Activated CD4-positive, alpha-beta T cell treated with anti-CD3 and anti-CD28 coated beads for 36 hours (primary cell): Measurements from ENCODE around the gene MAU2. TPM values are rescaled to one million over a fixed set of nuclear protein-coding genes. Genes with fewer than 3 reads are reported as not detected.

ENCODE experiments used
- ATAC-seq: fragments of 200-7000 bp; cut with Tn5 transposase; one replicate; pipeline ENCODE4 v1.10.0; 2021; ENCODE audit warnings: mild to moderate bottlenecking, moderate library complexity
- CTCF ChIA-PET: fragments of 350-600 bp; sonication (Branson Sonifier 250); formaldehyde crosslinking; loops from one replicate; lab custom pipeline; 2021; ENCODE audit warnings: antibody characterized with exemption; lab: Charles Lee
- POLR2A ChIA-PET: fragments of 350-600 bp; sonication (Branson Sonifier 250); formaldehyde crosslinking; loops from one replicate; lab custom pipeline; 2021; ENCODE audit warnings: antibody characterized with exemption, inconsistent platforms; lab: Charles Lee
- DNase-seq: peaks from one replicate; pipeline ENCODE4 v3.0.0-alpha.2; 2020
- H3K27ac Mint-ChIP-seq: one replicate; pipeline ENCODE4 v1.8.0; 2021; ENCODE audit warnings: mixed read lengths
- H3K27me3 Mint-ChIP-seq: one replicate; pipeline ENCODE4 v1.8.0; 2021; ENCODE audit warnings: mixed read lengths
- H3K36me3 Mint-ChIP-seq: one replicate; pipeline ENCODE4 v1.8.0; 2021; ENCODE audit warnings: low read depth, mixed read lengths
- H3K4me1 Mint-ChIP-seq: one replicate; pipeline ENCODE4 v1.8.0; 2021; ENCODE audit warnings: mixed read lengths
- H3K4me3 Mint-ChIP-seq: one replicate; pipeline ENCODE4 v1.8.0; 2021; ENCODE audit warnings: mild to moderate bottlenecking, moderate library complexity, mixed read lengths
- H3K9me3 Mint-ChIP-seq: one replicate; pipeline ENCODE4 v1.8.0; 2021; ENCODE audit warnings: low read depth, mixed read lengths
- intact Hi-C, 2 experiments: fragments of 100-400 bp; cut with DNase I in 1 of 2; cut with micrococcal nuclease in 1 of 2; formaldehyde crosslinking; loops; one replicate each; pipeline versions ENCODE4 v1.14.2 to v1.15.1; 2022 to 2024; cut with DNase I, micrococcal nuclease
- total RNA-seq, 2 experiments: library from RNA; stranded (reverse); gene quantifications; one replicate each; pipeline ENCODE4 v1.2.3, GENCODE V29; 2021

The MAU2 gene
- total RNA-seq, 2 experiments from 2014 or later, result 33.3 to 45.7 TPM

DNA sequence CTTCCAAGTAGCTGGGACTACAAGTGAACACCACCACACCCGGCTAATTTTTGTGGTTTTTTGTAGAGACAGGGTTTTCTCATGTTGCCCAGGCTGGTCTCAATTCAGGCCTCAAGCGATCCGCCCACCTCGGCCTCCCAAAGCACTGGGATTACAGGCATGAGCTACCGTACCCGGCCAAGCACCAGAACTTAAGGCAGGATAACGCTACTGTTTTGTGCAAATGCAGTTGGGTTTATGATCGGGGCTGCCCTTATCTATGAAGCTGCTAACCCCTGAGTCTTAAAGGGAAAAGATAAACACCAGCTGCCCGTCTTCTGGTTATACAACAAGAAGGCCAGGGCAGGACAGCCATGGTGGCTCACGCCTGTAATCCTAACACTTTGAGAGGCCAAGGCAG is 34.9 kb upstream of the MAU2 start:
- H3K27me3 Mint-ChIP-seq, result no peaks in the 10 kb centered on the region

DNA sequence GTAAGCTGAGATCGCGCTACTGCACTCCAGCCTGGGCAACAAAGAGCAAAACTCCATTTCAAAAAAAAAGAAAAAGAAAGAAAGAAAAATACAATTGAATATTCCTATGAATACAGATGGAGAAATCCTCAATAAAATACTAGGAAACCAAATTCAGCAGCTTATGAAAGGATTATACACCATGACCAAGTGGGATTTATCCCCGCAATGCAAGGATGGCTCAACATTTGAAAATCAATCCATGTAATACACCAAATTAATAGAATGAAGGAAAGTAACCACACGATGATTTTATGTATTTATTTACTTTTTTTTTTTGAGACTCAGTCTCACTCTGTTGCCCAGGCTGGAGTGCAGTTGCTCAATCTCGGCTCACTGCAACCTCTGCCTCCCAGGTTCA is 28.0 kb upstream of the MAU2 start:
- H3K4me3 Mint-ChIP-seq, result no peak overlapping the region
- H3K27me3 Mint-ChIP-seq, result no peaks in the 10 kb centered on the region
- H3K4me1 Mint-ChIP-seq, result no peaks in the 10 kb centered on the region
- ATAC-seq (no peak), DNase-seq (no peak)
- intact Hi-C loops, result no loop called here
- no peaks in the 10 kb centered on the region for H3K9me3 Mint-ChIP-seq
- no peak overlapping the region for H3K27ac Mint-ChIP-seq
- CTCF ChIA-PET, result no interaction called here
- H3K36me3 Mint-ChIP-seq, result peaks cover 51% of the 10 kb centered on the region
- POLR2A ChIA-PET, result interaction anchor here (0.7 kb wide), 1 partner anchor 93 kb away, joined by 4 read pairs; no protein-coding TSS in a partner anchor

More for the DNA sequence above, 34.9 kb upstream of the MAU2 start:
- intact Hi-C loops, result no loop called here
- POLR2A ChIA-PET, result no interaction called here
- no peaks in the 10 kb centered on the region for H3K9me3 Mint-ChIP-seq
- H3K27ac Mint-ChIP-seq, result no peak overlapping the region
- H3K4me3 Mint-ChIP-seq, result no peak overlapping the region
- ATAC-seq (no peak), DNase-seq (no peak)
- H3K4me1 Mint-ChIP-seq, result no peaks in the 10 kb centered on the region
- CTCF ChIA-PET, result interaction anchor here (0.6 kb wide), 2 partner anchors 79 to 91 kb away, joined by 3 to 4 read pairs; no protein-coding TSS in a partner anchor
- peaks cover 35% of the 10 kb centered on the region for H3K36me3 Mint-ChIP-seq

DNA sequence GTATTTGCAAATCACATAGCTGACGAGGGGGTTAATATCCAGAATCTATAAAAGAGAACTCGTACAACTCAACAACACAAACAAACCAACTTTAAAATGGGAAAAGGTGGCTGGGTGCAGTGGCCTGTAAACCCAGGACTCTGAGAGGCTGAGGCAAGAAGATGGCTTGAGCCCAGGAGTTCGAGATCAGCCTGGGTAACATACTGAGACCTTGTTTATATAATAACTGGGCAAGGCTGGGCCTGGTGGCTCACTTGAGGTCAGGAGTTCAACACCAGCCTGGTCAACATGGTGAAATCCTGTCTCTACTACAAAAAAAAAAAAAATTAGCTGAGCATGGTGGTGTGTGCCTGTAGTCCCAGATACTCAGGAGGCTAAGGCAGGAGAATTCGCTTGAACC is 25.7 kb upstream of the MAU2 start:
- ATAC-seq (no peak), DNase-seq (no peak)
- ChIA-PET POLR2A (interaction anchor here (0.7 kb wide), 1 partner anchor 618 kb away, joined by 3 read pairs; no protein-coding TSS in a partner anchor), CTCF (no interaction called here)
- Mint-ChIP-seq H3K36me3 (peaks cover 42% of the 10 kb centered on the region), H3K27ac (no peak overlapping the region), H3K4me3 (no peak overlapping the region), H3K27me3 (no peaks in the 10 kb centered on the region), H3K4me1 (no peaks in the 10 kb centered on the region), H3K9me3 (no peaks in the 10 kb centered on the region)
- intact Hi-C loops, result no loop called here

DNA sequence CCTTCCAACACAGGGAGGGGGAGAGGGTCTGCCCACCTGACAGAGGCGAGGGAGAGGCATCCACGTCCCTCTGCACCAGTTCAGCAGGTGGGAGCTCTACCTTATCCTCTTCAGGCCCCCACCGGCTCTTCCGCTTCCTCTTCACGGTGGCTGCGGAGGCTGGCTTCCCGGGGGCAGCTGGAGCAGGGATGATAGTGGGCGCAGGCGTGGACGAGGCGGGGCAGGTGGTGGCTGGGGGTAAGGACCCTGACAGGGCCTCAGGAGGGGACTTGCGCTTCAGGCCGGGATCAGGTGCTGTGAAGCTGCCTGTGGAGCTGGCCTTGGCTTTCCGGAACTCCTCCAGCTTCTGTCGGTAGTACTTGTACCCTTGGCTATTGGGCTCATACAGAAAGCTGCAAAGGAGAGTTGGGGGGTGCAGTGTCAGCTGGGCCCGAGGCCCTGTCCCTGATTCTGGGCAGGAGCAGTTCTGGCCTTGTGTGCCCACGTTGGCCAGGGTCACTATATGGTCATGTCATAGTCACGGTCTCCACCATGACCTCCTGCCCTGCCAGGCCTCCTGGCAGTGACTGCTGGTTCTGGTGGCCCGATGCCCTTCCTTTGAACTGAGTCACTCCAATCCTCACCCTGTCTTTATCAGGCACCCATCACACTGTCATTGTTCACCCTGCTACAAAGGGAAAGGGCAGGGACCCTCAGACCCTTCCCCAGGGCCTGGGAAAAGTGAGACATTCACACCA is 23.5 kb upstream of the MAU2 start:
- no peaks in the 10 kb centered on the region for H3K27me3 Mint-ChIP-seq
- peaks cover 33% of the 10 kb centered on the region for H3K36me3 Mint-ChIP-seq
- CTCF ChIA-PET, result interaction anchor here (0.7 kb wide), 1 partner anchor 80 kb away, joined by 4 read pairs; no protein-coding TSS in a partner anchor
- ATAC-seq, result no peak
- no peak overlapping the region for H3K4me3 Mint-ChIP-seq
- DNase-seq, result no peak
- intact Hi-C loops, result no loop called here
- POLR2A ChIA-PET, result no interaction called here
- H3K27ac Mint-ChIP-seq, result no peak overlapping the region
- H3K9me3 Mint-ChIP-seq, result no peaks in the 10 kb centered on the region
- H3K4me1 Mint-ChIP-seq, result no peaks in the 10 kb centered on the region

DNA sequence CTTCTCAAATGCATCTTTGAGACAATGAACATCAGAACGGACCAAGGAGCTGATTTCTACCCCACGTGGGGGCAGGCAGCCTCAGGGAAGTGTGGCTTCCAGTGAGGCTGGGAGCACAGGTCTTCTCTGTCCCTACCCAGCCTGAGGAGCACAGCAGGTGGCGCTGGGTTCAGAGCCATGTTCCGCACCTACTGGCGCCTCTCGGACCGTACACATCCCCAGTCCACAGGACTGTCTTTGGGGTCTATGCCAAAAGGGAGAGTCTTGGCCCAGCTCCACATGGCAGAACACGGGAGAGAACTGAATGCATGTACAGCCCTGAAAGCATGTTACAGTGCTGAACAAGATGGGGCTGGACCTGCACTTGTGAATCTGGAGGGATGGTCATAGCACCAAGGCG is 22.9 kb upstream of the MAU2 start:
- Mint-ChIP-seq H3K4me3 (no peak overlapping the region), H3K9me3 (no peaks in the 10 kb centered on the region), H3K27me3 (no peaks in the 10 kb centered on the region), H3K4me1 (no peaks in the 10 kb centered on the region), H3K36me3 (peaks cover 28% of the 10 kb centered on the region), H3K27ac (no peak overlapping the region)
- CTCF ChIA-PET, result interaction anchor here (0.7 kb wide), 1 partner anchor 79 kb away, joined by 4 read pairs; no protein-coding TSS in a partner anchor
- POLR2A ChIA-PET, result no interaction called here
- DNase-seq (no peak), ATAC-seq (no peak)
- intact Hi-C loops, result no loop called here

DNA sequence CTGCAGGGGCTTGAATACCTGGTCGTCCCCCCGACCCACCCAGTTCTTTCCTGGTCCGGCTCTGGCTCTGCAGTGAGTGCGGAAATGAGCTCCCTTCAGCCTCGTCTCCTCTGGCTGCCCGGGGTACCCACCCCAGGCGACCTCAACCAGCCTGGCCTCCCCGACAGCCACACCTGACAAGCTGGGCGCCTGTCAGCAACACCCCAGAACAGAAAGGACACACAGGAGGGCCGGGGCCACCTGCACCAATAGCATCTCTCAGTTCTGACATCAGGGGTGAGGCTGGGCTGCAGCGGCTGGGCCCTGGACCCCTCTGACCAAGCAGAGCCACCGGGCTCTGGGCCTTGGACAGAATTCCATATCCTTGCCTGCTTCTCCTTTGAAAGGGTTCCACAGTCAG is 20.0 kb upstream of the MAU2 start:
- DNase-seq, result no peak
- H3K36me3 Mint-ChIP-seq, result peaks cover 18% of the 10 kb centered on the region
- POLR2A ChIA-PET, result no interaction called here
- no peaks in the 10 kb centered on the region for H3K4me1 Mint-ChIP-seq
- H3K4me3 Mint-ChIP-seq, result no peak overlapping the region
- no peaks in the 10 kb centered on the region for H3K27me3 Mint-ChIP-seq
- H3K9me3 Mint-ChIP-seq, result no peaks in the 10 kb centered on the region
- intact Hi-C loops, result no loop called here
- CTCF ChIA-PET, result no interaction called here
- H3K27ac Mint-ChIP-seq, result no peak overlapping the region
- no peak for ATAC-seq

DNA sequence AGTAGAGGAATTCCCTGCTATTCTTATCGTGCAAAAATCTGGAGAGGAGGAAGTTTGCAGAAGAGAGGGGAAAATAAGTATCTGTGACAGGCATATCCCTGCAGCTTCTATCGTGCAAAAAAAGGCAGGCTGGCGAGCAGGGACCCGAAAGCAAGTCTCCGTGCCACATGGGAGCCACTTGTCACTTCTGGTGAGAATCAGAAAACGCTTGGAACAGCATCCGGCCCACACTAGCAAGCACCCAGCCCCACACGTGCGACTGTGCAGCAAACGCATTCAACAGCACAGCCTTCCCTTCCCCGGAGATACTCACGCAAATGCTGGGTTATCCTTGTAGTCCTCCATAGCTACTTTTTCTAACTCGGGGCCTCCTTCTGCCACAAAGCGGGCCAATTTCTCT is 17.2 kb upstream of the MAU2 start:
- H3K36me3 Mint-ChIP-seq, result peaks cover 23% of the 10 kb centered on the region
- intact Hi-C loops, result no loop called here
- POLR2A ChIA-PET, result no interaction called here
- no peak overlapping the region for H3K4me3 Mint-ChIP-seq
- no peak for ATAC-seq
- H3K9me3 Mint-ChIP-seq, result no peaks in the 10 kb centered on the region
- H3K27me3 Mint-ChIP-seq, result no peaks in the 10 kb centered on the region
- H3K27ac Mint-ChIP-seq, result no peak overlapping the region
- CTCF ChIA-PET, result interaction anchor here (0.7 kb wide), 1 partner anchor 127 kb away, joined by 3 read pairs; no protein-coding TSS in a partner anchor
- no peaks in the 10 kb centered on the region for H3K4me1 Mint-ChIP-seq
- no peak for DNase-seq

DNA sequence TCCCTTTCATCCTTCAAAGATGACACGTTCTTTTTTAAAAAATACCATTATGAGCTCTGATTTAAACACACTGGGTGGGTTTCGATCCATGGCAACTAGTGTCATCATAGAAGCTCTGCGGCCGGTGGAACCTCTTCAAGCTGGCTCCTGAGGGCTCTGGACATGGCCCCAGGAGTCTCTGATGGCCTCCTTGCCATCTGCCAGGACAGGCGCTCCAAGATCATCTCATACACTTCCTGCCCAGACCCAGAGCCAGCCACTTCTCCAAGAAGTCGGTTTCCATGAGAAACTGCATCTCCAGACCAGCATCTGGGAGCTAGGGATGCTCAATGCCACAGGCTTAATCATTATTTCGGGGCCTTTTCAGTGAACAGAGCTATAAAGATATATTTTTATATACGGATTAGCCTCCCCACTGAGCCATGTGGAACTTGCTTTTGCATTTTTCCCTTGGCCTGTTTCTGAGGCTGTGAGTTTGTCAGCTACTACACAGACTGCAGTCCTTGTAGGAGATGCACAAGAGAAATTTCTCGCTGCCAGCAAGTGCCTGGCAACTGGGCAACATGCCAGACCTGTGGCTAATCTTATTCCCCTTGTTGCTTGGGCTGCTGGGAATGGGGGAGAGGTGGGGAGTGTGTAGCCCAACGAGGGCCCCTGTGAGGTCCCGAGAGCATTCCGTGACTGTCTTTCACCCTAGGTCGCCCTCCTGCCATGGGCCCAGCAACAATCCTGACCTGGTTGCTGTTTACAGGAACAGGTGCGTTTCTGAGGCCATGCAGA is 16.3 kb upstream of the MAU2 start:
- POLR2A ChIA-PET, result no interaction called here
- ATAC-seq (no peak), DNase-seq (no peak)
- Mint-ChIP-seq H3K4me1 (no peaks in the 10 kb centered on the region), H3K27ac (no peak overlapping the region), H3K36me3 (peaks cover 27% of the 10 kb centered on the region), H3K9me3 (no peaks in the 10 kb centered on the region), H3K27me3 (no peaks in the 10 kb centered on the region), H3K4me3 (no peak overlapping the region)
- intact Hi-C loops, result no loop called here
- CTCF ChIA-PET, result interaction anchor here (0.7 to 1.2 kb wide), 3 partner anchors 79 to 129 kb away, joined by 3 read pairs; no protein-coding TSS in a partner anchor

DNA sequence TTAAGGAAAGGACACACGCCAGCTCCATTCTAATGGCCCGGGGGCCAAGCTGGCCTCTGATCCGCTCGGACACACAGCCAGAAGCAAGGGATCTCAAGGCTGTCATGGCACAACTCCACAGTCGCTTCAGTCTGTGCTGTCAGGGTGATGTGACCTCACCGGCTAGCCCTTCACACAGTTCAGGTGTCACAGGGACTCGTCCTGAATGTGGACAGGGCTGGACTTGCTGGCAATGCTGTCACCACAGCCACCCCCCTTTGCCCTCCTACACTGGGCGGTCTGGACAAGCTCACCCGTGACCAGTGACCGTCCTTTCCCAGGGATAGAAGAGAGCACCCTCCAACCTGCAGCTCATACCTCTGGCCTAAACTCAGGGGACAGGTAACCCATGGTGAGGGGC is 15.6 kb upstream of the MAU2 start:
- Mint-ChIP-seq H3K4me1 (no peaks in the 10 kb centered on the region), H3K27me3 (no peaks in the 10 kb centered on the region), H3K27ac (no peak overlapping the region), H3K9me3 (no peaks in the 10 kb centered on the region), H3K4me3 (no peak overlapping the region), H3K36me3 (peaks cover 31% of the 10 kb centered on the region)
- intact Hi-C loops, result no loop called here
- POLR2A ChIA-PET, result no interaction called here
- DNase-seq (no peak), ATAC-seq (no peak)
- CTCF ChIA-PET, result interaction anchor here (1.2 kb wide), 1 partner anchor 80 kb away, joined by 3 read pairs; no protein-coding TSS in a partner anchor

DNA sequence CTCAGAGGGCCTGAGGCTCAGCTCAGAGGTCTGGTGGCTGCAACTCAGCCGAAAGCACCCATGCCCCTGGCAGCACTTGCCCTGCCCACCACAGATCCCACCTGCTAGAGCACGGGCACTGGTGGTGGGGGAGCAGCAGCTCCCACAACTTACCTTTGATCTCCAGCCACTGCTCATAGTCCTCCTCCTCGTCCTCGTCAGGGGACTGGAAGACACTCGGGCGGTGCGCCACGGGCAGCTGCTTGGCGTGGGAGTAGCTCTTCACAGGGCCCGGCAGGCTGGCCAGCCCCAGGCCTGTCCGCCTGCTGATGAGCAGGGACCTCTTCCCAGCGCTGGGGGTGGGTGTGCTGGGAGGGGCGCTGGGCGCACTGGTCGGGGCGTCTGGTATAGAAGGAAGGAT is 14.9 kb upstream of the MAU2 start:
- no peaks in the 10 kb centered on the region for H3K27me3 Mint-ChIP-seq
- DNase-seq (no peak), ATAC-seq (no peak)
- no peaks in the 10 kb centered on the region for H3K9me3 Mint-ChIP-seq
- H3K4me1 Mint-ChIP-seq, result no peaks in the 10 kb centered on the region
- intact Hi-C loops, result no loop called here
- no peak overlapping the region for H3K27ac Mint-ChIP-seq
- peaks cover 35% of the 10 kb centered on the region for H3K36me3 Mint-ChIP-seq
- H3K4me3 Mint-ChIP-seq, result no peak overlapping the region
- ChIA-PET CTCF (no interaction called here), POLR2A (no interaction called here)

DNA sequence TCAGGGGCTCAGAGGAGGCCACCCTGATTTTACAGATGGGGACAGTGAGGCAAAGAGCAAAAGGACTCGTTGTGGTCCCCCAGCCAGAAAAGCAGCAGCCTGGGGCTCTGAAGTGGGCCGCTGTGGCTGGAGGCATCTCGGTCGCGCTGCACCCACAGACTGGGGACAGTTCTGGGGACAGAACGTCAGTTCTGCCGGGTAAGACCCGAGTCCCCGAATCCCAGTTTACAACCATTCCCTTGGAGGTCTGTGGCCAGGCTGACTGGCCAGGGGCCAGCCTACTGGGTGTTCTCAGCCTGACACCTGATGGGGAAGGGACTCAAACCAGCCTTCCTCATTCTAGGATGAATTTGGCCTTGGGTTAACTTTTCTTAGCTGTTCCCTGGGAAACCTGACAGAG is 14.4 kb upstream of the MAU2 start:
- ChIA-PET CTCF (no interaction called here), POLR2A (no interaction called here)
- Mint-ChIP-seq H3K27ac (no peak overlapping the region), H3K36me3 (peaks cover 33% of the 10 kb centered on the region), H3K27me3 (no peaks in the 10 kb centered on the region), H3K4me3 (no peak overlapping the region), H3K4me1 (no peaks in the 10 kb centered on the region), H3K9me3 (no peaks in the 10 kb centered on the region)
- ATAC-seq (no peak), DNase-seq (no peak)
- intact Hi-C loops, result no loop called here
